Calu3 (cell line): ENCODE results near the gene AKR1E2. TPM values are rescaled to one million over a fixed set of nuclear protein-coding genes. Genes with fewer than 3 reads are reported as not detected.

ENCODE experiments used
- BruUV-seq: library from RNA; stranded (reverse); fragments of 400-500 nt; replicated peaks from 2 replicates; lab custom pipeline; 2021; lab: Mats Ljungman, UMichigan
- CTCF ChIA-PET: fragments of 300-600 bp; sonication (Branson Sonifier 250); formaldehyde crosslinking; loops from one replicate; lab custom pipeline; 2022; ENCODE audit warnings: antibody characterized with exemption; lab: Charles Lee
- DNase-seq: peaks from one replicate; pipeline ENCODE4 v3.0.0; 2022
- H3K27ac Mint-ChIP-seq: one replicate; pipeline ENCODE4 v1.8.0; 2022; ENCODE audit warnings: mixed read lengths; ENCODE audit not compliant: unreplicated experiment
- H3K27me3 Mint-ChIP-seq: one replicate; pipeline ENCODE4 v1.8.0; 2022; ENCODE audit warnings: mixed read lengths; ENCODE audit not compliant: unreplicated experiment
- H3K36me3 Mint-ChIP-seq: one replicate; pipeline ENCODE4 v1.8.0; 2022; ENCODE audit warnings: mild to moderate bottlenecking, moderate library complexity, mixed read lengths; ENCODE audit not compliant: insufficient read depth, unreplicated experiment
- H3K4me1 Mint-ChIP-seq: one replicate; pipeline ENCODE4 v1.8.0; 2022; ENCODE audit warnings: mild to moderate bottlenecking, low read depth, mixed read lengths; ENCODE audit not compliant: unreplicated experiment
- H3K4me3 Mint-ChIP-seq: one replicate; pipeline ENCODE4 v1.8.0; 2022; ENCODE audit warnings: mild to moderate bottlenecking, low read depth, moderate library complexity, mixed read lengths; ENCODE audit not compliant: unreplicated experiment
- H3K9me3 Mint-ChIP-seq: one replicate; pipeline ENCODE4 v1.8.0; 2022; ENCODE audit warnings: low read depth, mixed read lengths; ENCODE audit not compliant: unreplicated experiment
- CTCF ChIP-seq: fragments of 200-600 bp; IDR thresholded peaks from one replicate; pipeline ENCODE4 v1.8.0; 2022; ENCODE audit warnings: antibody characterized with exemption; ENCODE audit not compliant: unreplicated experiment
- intact Hi-C: fragments of 100-400 bp; cut with micrococcal nuclease; formaldehyde crosslinking; loops from one replicate; pipeline ENCODE4 v1.10.0; 2022; ENCODE audit not compliant: unreplicated experiment
- total RNA-seq: library from RNA; stranded (reverse); gene quantifications from 2 replicates; pipeline ENCODE4 v1.2.3, GENCODE V29; 2022

Gene AKR1E2
- total RNA-seq, 1 experiment from 2014 or later, result 2.8 TPM

GRCh38 chr10:4830551-4830950 is 4.5 kb downstream of the AKR1E2 start:
- Mint-ChIP-seq H3K4me3 (no peak overlapping the region), H3K9me3 (no peaks in the 10 kb centered on the region), H3K36me3 (peaks cover 14% of the 10 kb centered on the region), H3K27me3 (no peaks in the 10 kb centered on the region), H3K4me1 (peaks cover 10% of the 10 kb centered on the region), H3K27ac (no peak overlapping the region)
- no peak for TF ChIP-seq CTCF
- BruUV-seq, result no TSS peak
- CTCF ChIA-PET, result no interaction called here
- DNase-seq, result no peak
- intact Hi-C loops, result no loop called here

GRCh38 chr10:4831091-4831490 is 5.1 kb downstream of the AKR1E2 start:
- no TSS peak for BruUV-seq
- TF ChIP-seq CTCF, result no peak
- Mint-ChIP-seq H3K4me1 (peaks cover 10% of the 10 kb centered on the region), H3K27ac (no peak overlapping the region), H3K27me3 (no peaks in the 10 kb centered on the region), H3K4me3 (no peak overlapping the region), H3K9me3 (no peaks in the 10 kb centered on the region), H3K36me3 (peaks cover 14% of the 10 kb centered on the region)
- intact Hi-C loops, result no loop called here
- CTCF ChIA-PET, result no interaction called here
- no peak for DNase-seq

- no peak for TF ChIP-seq CTCF
- Mint-ChIP-seq H3K27me3 (no peaks in the 10 kb centered on the region), H3K4me1 (no peaks in the 10 kb centered on the region), H3K36me3 (no peaks in the 10 kb centered on the region), H3K9me3 (no peaks in the 10 kb centered on the region), H3K27ac (no peak overlapping the region), H3K4me3 (no peak overlapping the region)
- BruUV-seq, result no TSS peak
- intact Hi-C loops, result no loop called here
- CTCF ChIA-PET, result interaction anchor here (0.5 kb wide), 1 partner anchor 46 kb away, joined by 13 read pairs; no protein-coding TSS in a partner anchor
- DNase-seq, result no peak
These were observed 7.3 kb downstream of the AKR1E2 start for GRCh38 chr10:4833286-4833685.

GRCh38 chr10:4834898-4835405 is 8.9 kb downstream of the AKR1E2 start:
- intact Hi-C loops, result no loop called here
- CTCF ChIA-PET, result interaction anchor here (1.3 kb wide), 1 partner anchor 14 kb away, joined by 3 read pairs; no protein-coding TSS in a partner anchor
- Mint-ChIP-seq H3K4me1 (no peaks in the 10 kb centered on the region), H3K4me3 (no peak overlapping the region), H3K27me3 (no peaks in the 10 kb centered on the region), H3K9me3 (no peaks in the 10 kb centered on the region), H3K27ac (no peak overlapping the region), H3K36me3 (no peaks in the 10 kb centered on the region)
- TF ChIP-seq CTCF, result no peak
- DNase-seq, result no peak
- BruUV-seq, result no TSS peak
